Right lobe of liver (tissue), 6 donors: ENCODE results near the gene DNAH17. TPM values are rescaled to one million over a fixed set of nuclear protein-coding genes. Genes with fewer than 3 reads are reported as not detected.
A peak's percentile ranks its signal among the peaks of the same experiment; 100 is the strongest.

Experiments used
- ATAC-seq, 4 donors: fragments of 200-7000 bp; cut with Tn5 transposase; one replicate each; pipeline ENCODE4 v1.9.1; 2020; ENCODE audit warnings: mild to moderate bottlenecking in 4 of 4, moderate library complexity in 4 of 4
- DNase-seq, 3 donors: peaks; one replicate each; pipeline ENCODE4 v3.0.0-alpha.2; 2020
- H3K27ac ChIP-seq, 3 donors: fragments of 200-600 bp; one replicate each; pipeline ENCODE4 v1.8.0; 2022
- H3K27me3 ChIP-seq, 2 donors: fragments of 200-600 bp; one replicate each; pipeline ENCODE4 v1.8.0; 2022
- H3K36me3 ChIP-seq, 4 donors: fragments of 200-600 bp; sonication (generic) in 1 of 4; one replicate each; pipeline versions ENCODE4 v1.5.1 to v1.8.0; 2017 to 2022; ENCODE audit warnings: control low read depth in 1 of 4
- H3K4me1 ChIP-seq, 4 donors: fragments of 200-600 bp; sonication (generic) in 1 of 4; one replicate each; pipeline versions ENCODE4 v1.5.1 to v1.8.0; 2017 to 2022; ENCODE audit warnings: control low read depth in 1 of 4
- H3K4me3 ChIP-seq, 3 donors: fragments of 200-600 bp; one replicate each; pipeline ENCODE4 v1.8.0; 2022
- H3K9me3 ChIP-seq, 4 donors: fragments of 200-600 bp; sonication (generic) in 1 of 4; one replicate each; pipeline versions ENCODE4 v1.5.1 to v1.8.0; 2017 to 2022; ENCODE audit warnings: control low read depth in 1 of 4
- CTCF ChIP-seq, 4 donors: fragments of 200-600 bp in 3 of 4; fragments of 450-650 bp in 1 of 4; IDR thresholded peaks; one replicate each; pipeline versions ENCODE4 v1.5.1 to v1.8.0; 2016 to 2022; ENCODE audit warnings: antibody characterized with exemption in 4 of 4, mild to moderate bottlenecking in 2 of 4
- POLR2A ChIP-seq: fragments of 450-650 bp; IDR thresholded peaks from one replicate; pipeline ENCODE4 v1.6.1; 2017; ENCODE audit warnings: antibody characterized with exemption, mild to moderate bottlenecking
- WGBS: methylation state at CpG from one replicate; pipeline ENCODE4 v1.1.6; 2018; ENCODE audit warnings: low coverage, low lambda C conversion rate; ENCODE audit not compliant: insufficient coverage; ENCODE audit errors: missing lambda C conversion rate; 5-methylcytosine and 5-hydroxymethylcytosine counted together
- intact Hi-C, 2 donors: fragments of 100-400 bp; cut with DNase I; formaldehyde crosslinking; loops; one replicate each; pipeline versions ENCODE4 v1.11.2 to v1.14.1; 2022
- total RNA-seq, 6 experiments: library from RNA; depleted of rRNA in 2 of 6; stranded (reverse); fragments of >200 nt in 2 of 6; fragmentation: NEBNext Ultra II Directional in 3 of 6; extraction: Animal tissue kit (Norgen Biotek cat#: 25700) in 3 of 6; gene quantifications; one replicate each; pipeline versions ENCODE4 v1.1.0 to v1.2.4, GENCODE V29; 2016 to 2023
- donor health status: DM: no; HTN: yes; CAD: no.
- donor health status: DM: no; HTN: no; CAD: no.
- donor health status: DM: no; HTN: no; CAD: no.
- donor health status: DM: no; HTN: yes; CAD: no.
- donor health status: DM: no; HTN: yes; CAD: no.

The DNAH17 gene
- total RNA-seq, 6 experiments from 2014 or later, result 0.04 TPM; not detected in 5

- no peak overlapping the region for H3K4me3 ChIP-seq
- no peak for TF ChIP-seq CTCF (IDR thresholded peaks at IDR 0.05)
- TF ChIP-seq POLR2A, result no peak
- H3K36me3 ChIP-seq, result no peaks in the 10 kb centered on the region
- H3K4me1 ChIP-seq, result no peaks in the 10 kb centered on the region
- peak in 1 of 3 donors; percentile 31 for DNase-seq
- intact Hi-C loops, result no loop called here
- WGBS, result 78% methylated on average over 3 of the region's 6 CpGs
- H3K27me3 ChIP-seq, result no peaks in the 10 kb centered on the region
- no peaks in the 10 kb centered on the region for H3K9me3 ChIP-seq
- ATAC-seq, result no peak
- no peak overlapping the region for H3K27ac ChIP-seq
These were observed 25.1 kb upstream of the DNAH17 start for GRCh38 chr17:78602246-78602645.

- ATAC-seq (no peak), DNase-seq (peak in 1 of 3 donors; percentile 1)
- 67% methylated on average over 9 of the region's 9 CpGs for WGBS
- no peaks in the 10 kb centered on the region for H3K4me1 ChIP-seq
- intact Hi-C loops, result no loop called here
- no peaks in the 10 kb centered on the region for H3K9me3 ChIP-seq
- TF ChIP-seq CTCF (IDR thresholded peaks at IDR 0.05) (no peak), POLR2A (no peak)
- no peaks in the 10 kb centered on the region for H3K27me3 ChIP-seq
- H3K27ac ChIP-seq, result no peak overlapping the region
- no peaks in the 10 kb centered on the region for H3K36me3 ChIP-seq
- no peak overlapping the region for H3K4me3 ChIP-seq
These were observed 24.5 kb upstream of the DNAH17 start for GRCh38 chr17:78601577-78602190.

GRCh38 chr17:78600181-78600721 lies 23.1 kb upstream of the DNAH17 start:
- ATAC-seq (no peak), DNase-seq (peak in 1 of 3 donors; percentile 31)
- intact Hi-C loops, result no loop called here
- TF ChIP-seq POLR2A, result no peak
- no peak for TF ChIP-seq CTCF (IDR thresholded peaks at IDR 0.05)
- Histone ChIP-seq H3K9me3 (no peaks in the 10 kb centered on the region), H3K36me3 (no peaks in the 10 kb centered on the region), H3K4me1 (no peaks in the 10 kb centered on the region), H3K27ac (no peak overlapping the region), H3K4me3 (no peak overlapping the region), H3K27me3 (no peaks in the 10 kb centered on the region)
- 62% methylated on average over 9 of the region's 10 CpGs for WGBS

GRCh38 chr17:78599419-78599818 lies 22.2 kb upstream of the DNAH17 start:
- no peak for ATAC-seq
- DNase-seq, result no peak
- no peak overlapping the region for H3K4me3 ChIP-seq
- H3K4me1 ChIP-seq, result no peaks in the 10 kb centered on the region
- WGBS, result 45% methylated on average over 1 of the region's 5 CpGs
- TF ChIP-seq CTCF (IDR thresholded peaks at IDR 0.05) (no peak), POLR2A (no peak)
- intact Hi-C loops, result no loop called here
- no peak overlapping the region for H3K27ac ChIP-seq
- no peaks in the 10 kb centered on the region for H3K36me3 ChIP-seq
- no peaks in the 10 kb centered on the region for H3K27me3 ChIP-seq
- no peaks in the 10 kb centered on the region for H3K9me3 ChIP-seq
